ENCODE measurements around the gene SPHKAP.
"Not testable (repeated sequence)": the region's sequence is repeated elsewhere in the genome, so short reads cannot be mapped to it uniquely, and the experiment has no call there.

SPHKAP gene

DNA sequence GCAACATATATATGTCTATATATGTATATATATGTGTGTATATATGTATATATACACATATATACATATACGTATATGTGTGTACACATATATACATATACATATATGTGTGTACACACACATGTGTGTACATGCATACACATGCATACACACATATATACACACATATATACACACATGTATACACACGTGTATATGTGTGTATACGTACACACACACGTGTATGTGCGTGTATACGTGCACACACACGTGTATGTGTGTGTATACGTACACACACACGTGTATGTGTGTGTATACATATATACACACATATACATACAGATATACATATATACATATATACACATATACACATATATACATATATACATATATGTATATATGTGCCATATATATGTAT lies 89.4 kb downstream of the SPHKAP start:
- DNase-seq = no peak

DNA sequence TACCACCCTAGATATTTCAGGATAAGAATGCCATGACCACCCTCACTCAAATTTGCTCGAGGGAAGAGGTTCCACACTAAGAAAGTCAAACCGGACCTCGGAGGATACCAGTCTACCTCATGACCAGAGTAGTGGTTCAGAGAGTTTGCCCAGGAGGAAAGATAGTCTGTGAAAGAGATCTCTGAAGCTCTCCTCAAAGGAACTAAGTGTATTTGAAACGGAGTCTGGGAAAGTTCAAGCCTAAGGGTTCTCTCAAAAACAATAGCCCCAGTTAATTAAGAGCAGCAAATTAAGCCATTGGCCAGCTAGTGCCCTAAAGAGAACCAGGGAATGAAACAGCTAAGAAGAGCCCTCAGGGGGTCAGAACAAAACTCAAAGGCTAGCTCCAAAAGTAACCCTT lies 94.9 kb downstream of the SPHKAP start:
- DNase-seq = no peak

DNA sequence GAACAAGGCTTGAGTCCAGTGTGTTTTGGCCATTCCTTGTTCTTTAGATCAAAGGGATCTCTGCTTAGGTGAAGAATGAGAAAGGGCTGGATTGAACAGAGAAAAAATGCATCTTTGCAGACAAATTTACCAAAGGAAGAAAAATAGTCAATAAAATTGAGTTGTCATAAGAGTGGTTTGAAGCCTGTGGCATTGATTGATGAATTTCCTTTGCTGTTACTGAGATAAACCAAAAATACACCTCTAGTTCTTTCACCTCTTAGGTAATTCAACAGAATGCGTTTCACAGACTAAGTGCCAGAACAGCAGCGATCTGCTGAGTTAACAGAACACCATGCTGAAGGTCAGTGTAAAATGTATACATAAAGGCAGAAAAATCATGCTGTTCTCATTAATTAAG lies 96.8 kb downstream of the SPHKAP start:
- DNase-seq = no peak

GRCh38 chr2:228083131-228083530 lies 98.4 kb downstream of the SPHKAP start:
- DNase-seq = no peak

DNA sequence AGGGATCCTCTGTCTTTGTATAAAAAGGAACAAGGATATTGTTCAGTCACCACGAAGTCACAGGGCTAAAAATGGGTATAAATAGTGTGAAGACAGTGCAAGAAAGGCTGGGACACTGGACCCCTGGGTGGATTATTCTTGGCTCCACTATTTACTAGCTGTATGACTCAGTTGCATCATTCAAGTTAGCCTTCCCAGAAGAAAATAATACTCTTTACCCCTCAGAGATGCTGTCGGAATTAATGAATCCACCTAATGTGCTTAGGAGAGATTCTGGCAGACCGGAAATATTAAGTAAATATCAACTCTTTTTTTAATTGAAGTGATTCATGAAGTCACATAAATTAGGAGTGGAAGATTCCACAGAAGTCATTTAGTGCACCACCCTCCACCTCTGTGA lies 98.9 kb downstream of the SPHKAP start:
- no peak for DNase-seq

DNA sequence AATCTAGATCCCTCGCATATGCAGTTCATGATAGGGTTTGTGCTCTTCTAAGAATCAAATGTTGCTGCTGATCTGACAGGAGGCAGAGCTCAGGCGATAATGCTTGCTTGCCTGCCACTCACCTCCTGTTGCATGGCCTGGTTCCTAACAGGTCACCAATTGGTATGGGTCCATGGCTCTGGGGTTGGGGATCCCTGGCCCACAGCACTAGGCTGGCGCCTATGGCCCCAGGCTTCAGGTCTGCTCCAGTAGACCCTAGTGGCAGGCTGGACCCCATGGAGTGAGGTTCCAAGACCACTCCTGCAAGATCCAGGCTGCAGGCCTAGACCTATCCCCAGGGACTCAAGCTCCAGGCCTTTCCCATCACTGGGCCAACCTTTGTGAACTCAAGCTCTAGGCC lies 102.3 kb downstream of the SPHKAP start:
- no peak for DNase-seq

DNA sequence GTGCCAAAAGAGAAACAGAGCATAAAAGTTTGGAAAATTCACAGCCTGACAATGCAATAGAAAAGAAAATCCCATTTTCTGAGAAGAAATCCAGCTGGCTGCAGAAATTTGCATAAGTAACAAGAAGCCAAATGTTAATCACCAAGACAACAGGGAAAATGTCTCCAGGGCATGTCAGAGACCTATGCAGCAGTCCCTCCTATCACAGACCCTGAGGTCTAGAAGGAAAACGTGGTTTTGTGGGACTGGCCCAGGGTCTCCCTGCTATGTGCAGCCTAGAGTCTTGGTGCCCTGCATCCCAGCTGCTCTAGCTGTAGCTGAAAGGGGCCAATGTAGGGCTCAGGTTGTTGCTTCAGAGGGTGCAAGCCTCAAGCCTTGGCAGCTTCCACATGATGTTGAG lies 104.8 kb downstream of the SPHKAP start:
- not testable (repeated sequence) for DNase-seq

DNA sequence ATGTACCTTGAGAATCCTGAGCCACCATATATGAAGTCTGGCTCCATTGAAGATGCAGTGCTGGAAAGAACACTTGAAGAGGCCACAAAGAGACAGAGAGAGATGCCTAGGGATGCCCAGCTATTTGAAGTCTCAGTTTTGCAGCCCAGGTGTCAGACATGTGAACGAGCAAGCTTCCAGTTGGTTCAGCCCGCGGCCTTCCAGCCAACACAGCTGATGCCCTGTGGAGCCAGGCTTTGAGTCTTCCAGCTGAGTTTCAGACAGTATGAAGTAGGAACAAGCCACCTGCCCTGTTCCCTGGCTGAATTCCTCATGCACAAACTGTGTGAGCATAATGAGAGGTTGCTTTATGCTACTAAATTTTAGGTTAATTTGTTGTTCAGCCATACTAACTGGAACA lies 108.8 kb downstream of the SPHKAP start:
- no peak for DNase-seq

GRCh38 chr2:228067309-228067708 lies 114.2 kb downstream of the SPHKAP start:
- no peak for DNase-seq

DNA sequence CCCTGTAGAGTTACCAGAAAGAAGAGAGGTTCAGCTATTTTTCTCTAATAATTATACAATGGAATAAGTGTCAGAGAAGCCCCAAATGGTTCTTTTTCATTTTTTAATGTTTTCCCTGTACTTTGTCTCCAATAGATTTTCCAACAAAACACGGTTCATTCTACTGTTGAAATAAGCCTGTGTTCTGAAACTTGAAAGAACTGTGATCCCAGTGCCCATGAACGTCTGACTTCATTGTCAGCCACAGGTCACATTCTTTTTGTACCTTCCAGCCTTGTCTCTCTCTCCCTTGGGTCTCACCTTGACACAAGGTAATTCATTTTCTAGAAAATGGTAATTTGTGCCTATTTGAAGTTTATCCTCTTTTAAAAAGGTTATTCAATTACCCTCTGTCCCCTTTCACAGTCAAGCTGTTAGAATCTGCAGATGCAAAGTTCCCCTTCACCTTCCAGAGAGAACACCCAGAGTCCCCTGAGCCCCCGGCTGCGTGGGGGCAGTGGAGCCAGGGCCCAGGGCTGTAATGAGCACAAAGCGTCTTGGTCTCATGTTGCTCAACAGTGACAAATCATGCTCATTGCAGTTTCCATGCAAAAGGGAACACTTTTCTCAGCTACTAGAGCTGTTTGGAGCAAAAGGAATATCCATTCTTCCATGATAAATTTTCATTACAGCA lies 115.2 kb downstream of the SPHKAP start:
- no peak for DNase-seq

GRCh38 chr2:228065686-228066085 lies 115.8 kb downstream of the SPHKAP start:
- DNase-seq = no peak

DNA sequence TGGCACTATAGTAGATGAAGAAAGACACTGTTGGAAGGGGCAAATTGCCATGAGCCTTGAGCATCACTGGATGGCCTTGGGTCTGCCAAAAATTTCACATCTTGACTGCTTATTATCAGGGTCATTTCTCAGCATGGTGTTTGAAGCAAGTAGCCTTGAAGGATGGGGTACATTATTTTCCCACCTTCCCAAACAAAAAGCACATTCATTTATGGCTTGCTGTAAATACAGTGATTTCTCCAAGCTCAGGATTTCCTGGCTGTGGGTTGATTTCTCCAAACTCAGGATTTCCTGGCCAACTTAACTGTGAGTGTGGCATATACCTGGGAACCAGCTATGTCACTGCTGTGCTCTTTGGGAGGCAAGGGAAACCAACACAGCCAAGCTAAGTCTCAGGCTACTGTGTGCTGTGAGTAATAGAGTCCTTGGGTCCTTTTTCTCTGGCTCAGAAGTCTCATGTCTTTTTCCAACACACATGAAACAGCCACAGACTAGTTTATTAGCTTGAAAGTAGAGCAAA lies 116.6 kb downstream of the SPHKAP start:
- DNase-seq = no peak

DNA sequence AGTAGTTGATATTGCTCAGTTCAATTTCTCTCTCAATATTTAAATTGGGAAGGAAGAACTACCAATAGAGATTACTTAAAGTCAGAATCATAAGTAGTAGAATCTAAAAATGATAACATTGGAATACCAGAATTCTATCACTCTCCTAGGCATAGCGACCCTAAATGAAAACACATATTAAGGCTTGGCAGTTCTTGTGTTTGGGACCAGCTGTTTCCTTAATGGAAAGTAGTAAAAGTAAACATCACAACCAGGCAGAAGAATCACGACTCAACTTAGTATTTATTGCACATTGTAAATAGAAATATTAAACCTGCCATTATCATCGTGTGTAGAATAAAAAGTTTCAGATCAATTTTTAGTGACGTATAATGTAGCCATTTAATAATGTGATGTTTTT lies 117.5 kb downstream of the SPHKAP start:
- DNase-seq = no peak

DNA sequence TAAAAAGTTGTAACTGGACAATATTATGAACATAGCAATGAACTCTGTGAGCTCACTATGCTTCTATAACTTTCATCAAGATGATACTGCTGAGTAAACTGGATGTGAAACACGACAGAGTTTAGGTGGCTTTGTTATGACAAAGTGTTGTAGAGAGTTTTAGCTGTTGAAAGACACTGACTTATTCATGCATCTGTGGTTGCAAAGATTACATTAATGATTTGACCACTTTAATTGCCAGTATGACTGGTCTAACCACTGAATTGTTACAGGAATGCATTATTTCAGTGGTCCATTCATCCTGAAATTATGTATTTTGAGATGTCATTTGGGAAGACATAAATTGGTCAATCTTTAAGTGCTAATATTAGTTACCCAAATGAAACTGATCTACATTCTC lies 117.9 kb downstream of the SPHKAP start:
- DNase-seq = no peak

- no peak for DNase-seq
Observed at GRCh38 chr2:228059735-228060134, 121.8 kb downstream of the SPHKAP start.

DNA sequence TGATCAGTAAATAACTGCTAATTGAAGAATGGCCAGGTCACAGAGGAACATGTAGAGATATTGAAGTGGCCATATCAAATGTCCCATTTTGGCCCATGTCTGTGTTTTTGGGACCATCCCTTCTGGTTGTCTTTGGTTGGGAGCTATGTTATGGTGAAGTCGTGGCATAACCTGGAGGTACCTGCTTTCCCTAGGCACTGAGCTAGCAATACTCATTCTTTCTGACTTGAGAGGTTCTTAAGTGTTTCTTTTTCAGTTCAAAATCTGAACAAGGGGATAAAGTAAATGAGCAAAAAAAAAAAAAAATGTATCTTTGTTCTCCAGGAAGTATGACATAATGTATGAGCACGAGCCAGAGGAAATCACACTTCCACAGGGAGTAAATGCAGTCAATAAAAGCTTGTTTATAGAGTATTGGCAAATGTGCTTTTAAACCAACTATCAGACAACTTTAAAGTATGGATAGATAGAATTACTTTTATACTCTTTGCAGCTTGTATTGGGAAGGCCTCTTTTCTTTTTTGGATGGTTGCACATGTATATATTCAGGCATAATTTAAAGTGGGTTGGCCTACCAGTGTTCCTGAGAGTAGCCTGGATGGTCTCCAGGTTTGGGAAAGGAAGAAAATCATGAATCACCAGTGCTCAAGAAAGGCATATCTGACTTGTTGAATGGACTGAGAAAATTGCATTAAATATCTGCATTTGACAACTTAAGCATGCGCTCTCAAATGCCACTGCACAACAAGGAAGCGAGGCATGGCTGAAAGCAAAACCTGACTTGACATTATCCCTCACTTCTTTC lies 125.0 kb downstream of the SPHKAP start:
- no peak for DNase-seq

GRCh38 chr2:228048838-228049490 lies 132.5 kb downstream of the SPHKAP start:
- DNase-seq = no peak

DNA sequence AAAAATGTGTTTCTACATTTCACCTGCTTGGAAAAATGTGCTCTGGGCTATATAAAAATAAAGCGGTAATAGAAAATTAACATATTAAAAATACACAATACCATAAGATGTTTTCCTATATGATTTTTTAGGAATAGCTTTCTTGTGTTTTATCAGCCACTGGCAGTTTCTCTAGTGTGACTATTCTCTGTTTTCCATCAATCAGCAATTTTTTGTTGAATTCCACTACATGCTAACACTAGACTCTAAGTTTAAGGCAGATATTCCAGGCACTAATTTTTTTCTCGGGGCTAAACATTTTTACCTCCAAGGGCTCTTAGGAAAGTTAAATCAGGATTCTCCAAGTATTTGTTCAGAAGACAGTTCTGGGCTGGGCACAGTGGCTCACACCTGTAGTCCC lies 140.5 kb downstream of the SPHKAP start:
- no peak for DNase-seq

DNA sequence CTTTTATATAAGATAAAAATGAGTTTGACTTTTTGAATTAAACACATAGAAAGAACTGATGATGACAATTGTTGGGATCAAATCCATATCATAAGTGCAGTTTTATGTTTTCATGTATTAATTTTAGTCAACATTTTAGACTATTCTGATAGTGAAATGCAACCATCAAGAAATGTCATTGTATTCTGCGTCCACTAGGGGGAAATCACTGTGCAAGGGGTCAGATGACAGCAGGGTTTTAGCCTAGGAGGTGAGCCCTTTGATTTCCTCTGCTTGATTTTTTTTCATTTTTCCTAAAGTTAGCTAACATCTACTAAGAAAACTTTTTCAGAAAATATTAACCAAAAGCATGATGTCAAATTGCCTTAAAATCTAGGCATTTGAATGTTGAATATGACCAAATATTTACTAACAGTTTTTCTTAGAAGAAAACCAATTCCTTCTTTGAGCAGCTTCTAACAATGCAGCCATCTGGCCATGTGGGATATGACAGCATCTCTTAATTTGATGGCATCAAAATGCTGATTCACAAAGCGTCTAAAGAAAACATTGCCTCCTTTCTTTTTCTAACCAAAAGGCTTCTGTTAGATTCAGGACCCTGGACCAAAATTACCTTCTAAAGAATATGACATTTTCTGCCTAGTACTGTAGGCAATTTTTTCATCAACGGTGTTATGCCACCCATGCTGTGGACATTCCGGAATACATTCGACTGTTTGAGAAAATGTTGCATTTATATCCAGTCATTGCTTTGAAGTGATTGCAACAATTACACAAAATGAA lies 141.5 kb downstream of the SPHKAP start:
- no peak for DNase-seq

GRCh38 chr2:228038967-228039366 lies 142.5 kb downstream of the SPHKAP start:
- DNase-seq = no peak

- no peak for DNase-seq
Observed at GRCh38 chr2:228037915-228038314, 143.6 kb downstream of the SPHKAP start.

- DNase-seq = no peak
Observed at GRCh38 chr2:228023619-228024018, 157.9 kb downstream of the SPHKAP start.

DNA sequence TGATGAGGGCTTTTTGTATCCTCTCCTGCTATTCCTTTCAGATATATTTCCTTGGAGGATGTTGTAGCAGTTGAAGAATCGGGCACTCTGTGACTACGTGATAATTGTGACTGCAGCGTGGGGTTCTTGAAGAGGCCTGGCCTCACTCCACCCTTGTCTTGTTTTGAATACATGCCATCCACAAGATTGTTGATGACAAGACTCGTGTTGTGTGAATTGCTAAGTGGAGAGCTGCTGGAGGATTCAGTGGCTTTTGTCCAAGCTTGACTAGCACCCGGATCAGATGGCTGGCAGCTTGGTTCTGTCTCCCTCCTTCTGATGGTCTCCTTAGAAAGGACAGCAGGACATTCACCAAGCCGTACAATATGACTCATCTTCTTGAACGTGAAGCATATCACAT lies 163.2 kb downstream of the SPHKAP start:
- DNase-seq = no peak

Measured in activated CD4-positive, alpha-beta T cell treated with anti-CD3 and anti-CD28 coated beads, Interleukin-2, amount 50 U/mL, for 48 hours (primary cell).